ENCODE results near the gene APOB.
"Not testable (repeated sequence)": the region's sequence is repeated elsewhere in the genome, so short reads cannot be mapped to it uniquely, and the experiment has no call there.

APOB gene

DNA sequence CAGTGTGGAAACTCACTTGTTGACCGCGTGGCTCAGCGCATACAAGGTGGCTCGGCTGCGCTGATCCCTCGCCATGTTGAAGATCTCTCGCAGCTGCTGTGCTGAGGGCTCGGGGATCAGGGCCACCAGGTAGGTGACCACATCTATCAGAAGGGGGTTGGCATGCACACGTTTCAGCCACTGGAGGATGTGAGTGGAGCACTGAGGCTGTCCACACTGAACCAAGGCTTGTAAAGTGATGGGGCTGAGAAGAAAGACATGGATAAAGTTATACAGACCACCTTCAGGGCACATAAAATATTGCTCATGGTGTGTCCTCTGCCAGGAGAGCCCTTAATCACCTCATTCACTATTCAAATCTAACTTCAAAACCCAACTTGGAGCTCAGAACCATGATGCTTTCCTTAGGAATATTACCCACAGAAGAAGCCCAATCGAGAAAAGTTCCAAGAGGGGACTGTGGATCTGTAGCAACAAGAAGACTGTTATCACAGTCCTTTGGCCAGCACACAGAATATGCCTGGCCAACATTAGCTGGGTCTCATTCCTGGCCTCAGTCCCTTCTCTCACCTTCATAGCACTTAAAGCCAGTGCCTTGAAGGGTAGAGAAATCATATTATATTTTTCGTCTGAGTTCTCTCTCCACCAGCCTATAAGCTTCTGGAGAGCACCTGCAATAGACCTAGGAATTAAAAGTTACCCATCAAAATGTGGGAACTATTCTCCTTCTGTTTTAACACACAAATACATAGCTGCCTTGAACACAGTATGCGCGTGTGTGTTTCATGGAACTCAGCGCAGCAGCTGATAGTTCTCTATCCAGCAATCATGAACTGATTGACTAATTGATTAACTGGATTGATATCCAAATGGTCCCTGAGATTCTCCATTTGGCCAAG, 11.3 kb downstream of the APOB start:
- H3K27me3 Mint-ChIP-seq, result no peaks in the 10 kb centered on the region
- intact Hi-C loops (cut with micrococcal nuclease), result no loop called here

GRCh38 chr2:21030983-21031968, 12.6 kb downstream of the APOB start:
- Mint-ChIP-seq H3K4me3 (no peak overlapping the region), H3K9me3 (no peaks in the 10 kb centered on the region), H3K4me1 (ENCODE audit: low read depth) (no peaks in the 10 kb centered on the region), H3K36me3 (ENCODE audit: low read depth) (no peaks in the 10 kb centered on the region), H3K27ac (no peak overlapping the region), H3K27me3 (no peaks in the 10 kb centered on the region)
- intact Hi-C loops (cut with micrococcal nuclease), result no loop called here

More for the DNA sequence above, 11.3 kb downstream of the APOB start:
- Mint-ChIP-seq H3K27ac (no peak overlapping the region), H3K4me3 (no peak overlapping the region), H3K9me3 (no peaks in the 10 kb centered on the region), H3K36me3 (ENCODE audit: low read depth) (no peaks in the 10 kb centered on the region), H3K4me1 (ENCODE audit: low read depth) (no peaks in the 10 kb centered on the region)

GRCh38 chr2:21029519-21029918, 14.4 kb downstream of the APOB start:
- intact Hi-C loops (cut with micrococcal nuclease), result no loop called here
- Mint-ChIP-seq H3K27me3 (no peaks in the 10 kb centered on the region), H3K27ac (no peak overlapping the region), H3K9me3 (no peaks in the 10 kb centered on the region), H3K4me1 (ENCODE audit: low read depth) (no peaks in the 10 kb centered on the region), H3K4me3 (no peak overlapping the region), H3K36me3 (ENCODE audit: low read depth) (no peaks in the 10 kb centered on the region)

- H3K36me3 Mint-ChIP-seq (ENCODE audit: low read depth); H3K27me3 Mint-ChIP-seq; H3K4me3 Mint-ChIP-seq; H3K27ac Mint-ChIP-seq; H3K4me1 Mint-ChIP-seq (ENCODE audit: low read depth); intact Hi-C loops (cut with micrococcal nuclease); H3K9me3 Mint-ChIP-seq: not testable (repeated sequence)
Measured at GRCh38 chr2:21028951-21029350, 14.9 kb downstream of the APOB start.

DNA sequence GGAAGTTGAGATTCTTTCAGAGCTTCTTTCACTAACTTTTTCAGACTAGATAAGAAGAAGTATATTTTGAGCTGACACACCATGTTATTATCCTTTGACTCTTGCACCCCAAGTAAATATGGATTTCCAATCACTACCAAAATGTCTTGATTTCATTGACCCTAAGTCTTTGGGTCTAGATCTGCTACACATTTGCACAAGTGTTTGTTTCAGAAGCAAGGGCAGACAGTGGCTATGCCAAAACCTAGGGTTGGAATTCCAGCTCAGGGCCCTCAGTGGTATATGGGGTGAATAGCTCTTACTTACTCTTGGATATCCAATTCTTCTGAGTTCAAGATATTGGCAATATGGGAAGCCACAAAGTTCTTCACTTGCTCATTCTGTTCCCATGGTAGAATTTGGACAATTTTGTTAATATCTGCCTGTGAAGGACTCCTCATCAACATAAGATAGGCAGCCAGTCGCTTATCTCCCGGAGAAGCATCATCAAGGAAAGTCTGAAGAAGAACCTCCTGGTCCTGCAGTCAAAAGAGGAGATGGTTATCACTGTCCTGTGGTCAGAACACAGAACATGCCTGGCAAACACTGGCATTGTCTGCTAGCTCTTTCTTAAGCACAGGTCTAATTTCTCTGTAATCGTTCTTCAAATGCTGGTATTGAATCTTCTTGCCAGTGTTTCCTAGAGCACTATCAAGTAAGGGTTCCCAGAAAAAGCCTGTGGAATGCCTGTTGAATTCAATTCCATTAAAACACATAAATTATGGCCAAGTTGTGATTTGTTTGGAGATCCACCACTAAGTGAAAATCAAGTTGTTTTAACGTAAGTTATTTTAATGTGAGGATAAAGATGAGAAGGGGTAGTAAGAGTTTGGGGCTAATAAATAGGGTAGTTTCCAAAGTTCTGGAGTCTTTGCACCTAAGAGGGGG, 15.6 kb downstream of the APOB start:
- intact Hi-C loops (cut with micrococcal nuclease), result no loop called here
- Mint-ChIP-seq H3K36me3 (ENCODE audit: low read depth) (no peaks in the 10 kb centered on the region), H3K27ac (no peak overlapping the region), H3K27me3 (no peaks in the 10 kb centered on the region), H3K9me3 (no peaks in the 10 kb centered on the region), H3K4me3 (no peak overlapping the region), H3K4me1 (ENCODE audit: low read depth) (no peaks in the 10 kb centered on the region)

- Mint-ChIP-seq H3K27ac (no peak overlapping the region), H3K27me3 (no peaks in the 10 kb centered on the region), H3K9me3 (no peaks in the 10 kb centered on the region), H3K4me1 (ENCODE audit: low read depth) (no peaks in the 10 kb centered on the region), H3K4me3 (no peak overlapping the region), H3K36me3 (ENCODE audit: low read depth) (no peaks in the 10 kb centered on the region)
- intact Hi-C loops (cut with micrococcal nuclease), result no loop called here
Measured at GRCh38 chr2:21026479-21027282, 17.2 kb downstream of the APOB start.

DNA sequence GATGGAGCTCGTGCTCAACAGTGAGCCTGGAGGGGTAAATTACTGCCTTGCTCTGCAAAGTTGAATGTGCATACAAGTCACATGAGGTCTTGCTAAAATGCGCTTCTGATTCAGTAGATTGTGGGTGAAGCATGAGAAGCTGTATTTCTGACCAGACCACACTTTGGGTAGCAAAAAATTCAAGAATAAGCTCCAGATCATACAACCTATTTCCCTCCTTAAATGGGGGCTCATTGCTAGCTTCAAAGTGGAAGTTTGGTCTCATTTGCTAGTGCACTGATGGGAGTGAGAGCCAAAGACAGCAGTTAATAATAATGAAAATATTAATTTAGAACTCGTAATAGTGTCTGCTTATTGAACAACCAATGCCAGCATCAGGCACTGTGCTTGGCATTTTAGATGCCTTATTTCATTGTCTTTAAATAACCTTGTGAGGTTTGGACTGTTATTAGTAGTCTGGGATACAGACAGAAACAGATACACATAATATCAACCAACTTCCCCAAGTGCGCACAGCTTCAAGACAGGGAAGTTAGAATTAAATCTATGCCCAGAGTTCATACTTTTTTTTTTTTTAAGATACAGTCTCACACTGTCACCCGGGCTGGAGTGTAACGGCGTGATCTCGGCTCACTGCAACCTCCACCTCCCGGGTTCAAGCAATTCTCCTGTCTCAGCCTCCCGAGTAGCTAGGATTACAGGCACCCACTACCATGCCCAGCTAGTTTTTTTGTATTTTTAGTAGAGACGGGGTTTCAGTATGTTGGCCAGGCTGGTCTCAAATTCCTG, 18.0 kb downstream of the APOB start:
- intact Hi-C loops (cut with micrococcal nuclease), result no loop called here
- Mint-ChIP-seq H3K27me3 (no peaks in the 10 kb centered on the region), H3K27ac (no peak overlapping the region), H3K9me3 (no peaks in the 10 kb centered on the region), H3K4me1 (ENCODE audit: low read depth) (no peaks in the 10 kb centered on the region), H3K36me3 (ENCODE audit: low read depth) (no peaks in the 10 kb centered on the region), H3K4me3 (no peak overlapping the region)

GRCh38 chr2:21024722-21025389, 19.0 kb downstream of the APOB start:
- Mint-ChIP-seq H3K36me3 (ENCODE audit: low read depth) (no peaks in the 10 kb centered on the region), H3K4me3 (no peak overlapping the region), H3K9me3 (no peaks in the 10 kb centered on the region), H3K4me1 (ENCODE audit: low read depth) (no peaks in the 10 kb centered on the region), H3K27me3 (no peaks in the 10 kb centered on the region), H3K27ac (no peak overlapping the region)
- intact Hi-C loops (cut with micrococcal nuclease), result no loop called here

GRCh38 chr2:21024198-21024597, 19.7 kb downstream of the APOB start:
- no peak overlapping the region for H3K27ac Mint-ChIP-seq
- intact Hi-C loops (cut with micrococcal nuclease), result no loop called here

DNA sequence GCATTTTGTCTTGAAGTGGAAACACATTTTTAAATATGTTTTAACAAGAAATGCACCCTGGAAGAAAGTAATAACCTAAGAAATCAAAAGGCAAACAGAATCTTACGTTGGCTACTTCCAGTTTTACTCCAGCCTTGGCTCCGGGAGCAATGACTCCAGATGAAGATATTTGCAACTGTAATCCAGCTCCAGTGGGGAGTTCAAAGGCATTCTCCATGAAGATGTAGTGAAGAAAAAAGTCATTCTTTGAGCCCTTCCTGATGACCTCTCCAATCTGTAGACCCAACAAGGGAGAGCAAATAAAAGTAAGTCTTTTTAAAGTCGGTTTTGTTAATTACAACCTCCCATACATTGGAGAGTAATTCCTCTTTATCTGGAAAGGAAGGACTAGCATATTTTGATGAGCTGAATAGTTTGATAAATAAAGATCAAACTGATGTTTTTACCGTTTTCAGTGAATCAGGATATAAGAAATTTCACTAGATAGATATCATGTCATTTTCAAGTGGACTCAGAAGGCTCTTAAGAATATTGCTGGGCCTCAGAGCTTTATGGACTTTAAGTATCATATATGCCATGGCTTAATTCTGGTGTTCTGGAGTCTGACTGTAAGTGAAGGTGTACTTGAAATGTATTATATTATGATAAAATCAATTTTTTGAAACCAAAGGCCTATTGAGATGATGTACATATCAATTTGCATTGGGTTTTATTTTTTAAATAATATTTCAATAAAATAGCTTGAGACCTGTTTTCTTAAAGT, 20.3 kb downstream of the APOB start:
- Mint-ChIP-seq H3K36me3 (ENCODE audit: low read depth) (no peaks in the 10 kb centered on the region), H3K27ac (no peak overlapping the region), H3K4me1 (ENCODE audit: low read depth) (no peaks in the 10 kb centered on the region), H3K9me3 (no peaks in the 10 kb centered on the region), H3K27me3 (no peaks in the 10 kb centered on the region), H3K4me3 (no peak overlapping the region)
- intact Hi-C loops (cut with micrococcal nuclease), result no loop called here

More at GRCh38 chr2:21024198-21024597, 19.7 kb downstream of the APOB start:
- Mint-ChIP-seq H3K9me3 (no peaks in the 10 kb centered on the region), H3K4me1 (ENCODE audit: low read depth) (no peaks in the 10 kb centered on the region), H3K4me3 (no peak overlapping the region), H3K36me3 (ENCODE audit: low read depth) (no peaks in the 10 kb centered on the region), H3K27me3 (no peaks in the 10 kb centered on the region)

DNA sequence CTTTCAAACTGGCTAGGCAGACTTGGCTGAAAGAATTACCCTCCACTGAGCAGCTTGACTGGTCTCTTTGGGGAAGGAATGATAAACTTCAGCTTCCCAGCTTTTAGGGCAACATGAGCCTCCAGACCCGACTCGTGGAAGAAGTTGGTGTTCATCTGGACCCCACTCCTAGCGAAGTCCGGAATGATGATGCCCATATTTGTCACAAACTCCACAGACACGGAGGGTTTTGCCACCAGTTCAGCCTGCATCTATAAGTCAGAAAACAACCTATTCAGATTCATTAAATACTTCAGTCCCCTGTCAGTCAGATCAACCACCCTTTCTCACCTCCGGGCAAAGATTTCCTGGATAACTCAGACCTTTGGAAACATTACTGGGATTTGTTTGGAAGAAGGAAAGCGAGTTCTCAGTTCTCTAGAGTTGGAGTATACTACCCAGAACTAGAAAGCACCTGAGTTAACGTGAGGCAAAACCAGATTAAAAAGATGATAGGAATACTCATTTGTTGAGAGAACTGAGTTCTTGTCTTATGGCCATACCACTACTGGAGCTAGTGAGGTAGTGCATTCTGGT, 21.0 kb downstream of the APOB start:
- no peaks in the 10 kb centered on the region for H3K36me3 Mint-ChIP-seq (ENCODE audit: low read depth)
- intact Hi-C loops (cut with micrococcal nuclease), result no loop called here
- H3K4me1 Mint-ChIP-seq (ENCODE audit: low read depth), result no peaks in the 10 kb centered on the region
- H3K9me3 Mint-ChIP-seq, result no peaks in the 10 kb centered on the region
- no peaks in the 10 kb centered on the region for H3K27me3 Mint-ChIP-seq
- no peak overlapping the region for H3K27ac Mint-ChIP-seq
- no peak overlapping the region for H3K4me3 Mint-ChIP-seq
